Uterus (tissue), 2 donors: ENCODE data around the gene SDC3.

ENCODE experiments used
- POLR2A ChIP-seq, 2 donors: fragments of 450-650 bp; IDR thresholded peaks; one replicate each; pipeline ENCODE4 v1.6.1; 2016; ENCODE audit warnings: antibody characterized with exemption in 2 of 2, mild to moderate bottlenecking in 1 of 2, moderate library complexity in 1 of 2
- TF ChIP-seq, protein P1 (sequence below), 4 experiments: fragments of 200-600 bp in 2 of 4; fragments of 450-650 bp in 2 of 4; sonication (generic) in 2 of 4; IDR thresholded peaks; one replicate each; pipeline ENCODE4 v1.5.1; 2016 to 2019; ENCODE audit warnings: antibody characterized with exemption in 4 of 4, mild to moderate bottlenecking in 2 of 4, moderate library complexity in 1 of 4

DNA sequence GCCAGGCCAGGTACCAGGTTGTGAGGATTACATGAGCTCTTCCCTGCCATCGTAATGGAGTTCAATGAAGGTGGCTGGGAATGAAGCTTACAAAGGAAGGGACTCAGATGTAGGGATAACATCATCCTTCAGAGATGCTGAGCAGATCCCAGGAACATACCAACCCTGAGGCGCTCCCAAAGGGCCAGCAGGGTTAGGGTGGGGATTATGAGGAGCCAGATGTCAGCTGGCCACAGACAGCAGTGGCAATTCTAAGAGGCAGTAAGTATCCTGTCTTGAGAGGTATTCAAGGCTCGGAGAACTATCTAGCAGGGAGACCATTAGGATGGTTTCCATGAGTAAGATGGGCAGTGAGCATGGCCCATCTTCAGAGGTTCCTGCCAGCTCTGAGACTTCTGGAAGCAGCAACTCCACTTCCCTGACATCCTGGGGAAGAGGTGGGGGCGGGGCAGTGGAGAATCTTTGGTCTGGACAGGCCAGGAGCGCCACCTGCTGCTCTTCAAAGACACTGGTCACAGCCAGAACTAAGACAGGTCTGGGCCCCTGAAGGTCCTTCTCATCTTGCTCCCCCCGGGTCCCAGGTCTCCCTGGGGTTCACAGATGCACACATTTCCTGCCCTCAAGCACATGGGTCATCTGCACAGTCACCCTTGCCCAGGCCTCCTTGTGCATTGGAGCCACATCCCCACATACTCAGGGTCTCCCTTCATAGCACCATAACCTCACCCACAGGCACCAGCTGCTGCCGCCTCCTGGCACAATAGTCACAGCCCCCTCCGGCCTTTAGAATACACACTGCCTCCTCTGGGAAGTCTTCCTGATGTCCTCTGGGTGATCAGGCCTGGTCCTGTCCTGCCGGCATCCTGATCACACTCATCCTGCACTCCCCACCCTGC, 2.7 kb upstream of the SDC3 start:
- TF ChIP-seq, protein P1, sequence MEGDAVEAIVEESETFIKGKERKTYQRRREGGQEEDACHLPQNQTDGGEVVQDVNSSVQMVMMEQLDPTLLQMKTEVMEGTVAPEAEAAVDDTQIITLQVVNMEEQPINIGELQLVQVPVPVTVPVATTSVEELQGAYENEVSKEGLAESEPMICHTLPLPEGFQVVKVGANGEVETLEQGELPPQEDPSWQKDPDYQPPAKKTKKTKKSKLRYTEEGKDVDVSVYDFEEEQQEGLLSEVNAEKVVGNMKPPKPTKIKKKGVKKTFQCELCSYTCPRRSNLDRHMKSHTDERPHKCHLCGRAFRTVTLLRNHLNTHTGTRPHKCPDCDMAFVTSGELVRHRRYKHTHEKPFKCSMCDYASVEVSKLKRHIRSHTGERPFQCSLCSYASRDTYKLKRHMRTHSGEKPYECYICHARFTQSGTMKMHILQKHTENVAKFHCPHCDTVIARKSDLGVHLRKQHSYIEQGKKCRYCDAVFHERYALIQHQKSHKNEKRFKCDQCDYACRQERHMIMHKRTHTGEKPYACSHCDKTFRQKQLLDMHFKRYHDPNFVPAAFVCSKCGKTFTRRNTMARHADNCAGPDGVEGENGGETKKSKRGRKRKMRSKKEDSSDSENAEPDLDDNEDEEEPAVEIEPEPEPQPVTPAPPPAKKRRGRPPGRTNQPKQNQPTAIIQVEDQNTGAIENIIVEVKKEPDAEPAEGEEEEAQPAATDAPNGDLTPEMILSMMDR (IDR thresholded peaks at IDR 0.05) = peak; percentile 88 to 98 (median 91)
- no peak for TF ChIP-seq POLR2A (IDR thresholded peaks at IDR 0.05)
